Neural progenitor cell (in vitro differentiated cells): ENCODE data around the gene LDLRAD4.

Experiments
- CTCF ChIP-seq: fragments of 200-600 bp; sonication (generic); IDR thresholded peaks from 2 replicates; pipeline ENCODE4 v1.5.1; 2017; ENCODE audit warnings: antibody characterized with exemption, mild to moderate bottlenecking
- EZH2 ChIP-seq: fragments of 200-600 bp; sonication (generic); IDR thresholded peaks from 2 replicates; pipeline ENCODE4 v1.6.1; 2017; ENCODE audit warnings: antibody characterized with exemption, mild to moderate bottlenecking, moderate library complexity

GRCh38 chr18:13186687-13187086, 31.9 kb upstream of the LDLRAD4 start:
- TF ChIP-seq CTCF (no peak), EZH2 (no peak)
